Body of pancreas (tissue), 4 donors: ENCODE data around the gene ATAD3B. TPM values are rescaled to one million over a fixed set of nuclear protein-coding genes. Genes with fewer than 3 reads are reported as not detected.
"Not testable (repeated sequence)": the region's sequence is repeated elsewhere in the genome, so short reads cannot be mapped to it uniquely, and the experiment has no call there.

Source experiments
- ATAC-seq: fragments of 150-250 bp; one replicate; pipeline ENCODE4 v1.9.1; 2016
- DNase-seq, 4 donors: peaks; one replicate each; pipeline ENCODE4 v3.0.0-alpha.2; 2019
- H3K27ac ChIP-seq, 4 donors: fragments of 200-600 bp; sonication (generic); 1 replicate in 3 of 4; 2 replicates in 1 of 4; pipeline versions ENCODE4 v1.5.1 to v1.6.1; 2016 to 2019; ENCODE audit warnings: mild to moderate bottlenecking in 1 of 4, mixed read lengths in 1 of 4, moderate library complexity in 1 of 4
- H3K27me3 ChIP-seq, 2 donors: fragments of 200-600 bp; sonication (generic); one replicate each; pipeline ENCODE4 v1.6.0; 2016; ENCODE audit warnings: mild to moderate bottlenecking in 1 of 2
- H3K36me3 ChIP-seq, 2 donors: fragments of 200-600 bp; sonication (generic); replicated peaks in 1 of 2; 2 replicates each; pipeline ENCODE4 v1.5.1; 2016; ENCODE audit warnings: low read depth in 2 of 2; ENCODE audit not compliant: insufficient read depth in 1 of 2
- H3K4me1 ChIP-seq: fragments of 200-600 bp; sonication (generic); one replicate; pipeline ENCODE4 v1.6.0; 2016
- H3K4me3 ChIP-seq, 2 donors: fragments of 200-600 bp; sonication (generic); 1 replicate in 1 of 2; 2 replicates in 1 of 2; pipeline ENCODE4 v1.5.1; 2016 to 2019
- H3K9me3 ChIP-seq, 3 donors: fragments of 200-600 bp; sonication (generic); 1 replicate in 2 of 3; 2 replicates in 1 of 3; pipeline ENCODE4 v1.5.1; 2016
- CTCF ChIP-seq, 7 experiments: fragments of 450-650 bp in 4 of 7; fragments of 200-600 bp in 3 of 7; sonication (generic) in 3 of 7; IDR thresholded peaks; one replicate each; pipeline ENCODE4 v1.5.1; 2016 to 2019; ENCODE audit warnings: antibody characterized with exemption in 7 of 7
- POLR2A ChIP-seq, 3 donors: fragments of 450-650 bp; IDR thresholded peaks; one replicate each; pipeline ENCODE4 v1.6.1; 2016; ENCODE audit warnings: antibody characterized with exemption in 3 of 3, mild to moderate bottlenecking in 2 of 3
- WGBS, 2 donors: methylation state at CpG; one replicate each; pipeline ENCODE4 v1.1.5; 2017; 5-methylcytosine and 5-hydroxymethylcytosine counted together
- intact Hi-C: fragments of 100-400 bp; cut with DNase I; formaldehyde crosslinking; loops from one replicate; pipeline ENCODE4 v1.15.1; 2023
- total RNA-seq, 2 donors: library from RNA; depleted of rRNA; stranded (reverse); fragments of >200 nt; gene quantifications; one replicate each; pipeline ENCODE4 v1.1.0, GENCODE V29; 2016

ATAD3B gene
- total RNA-seq, 2 donors from 2014 or later, result 16.6 to 37.2 TPM

DNA sequence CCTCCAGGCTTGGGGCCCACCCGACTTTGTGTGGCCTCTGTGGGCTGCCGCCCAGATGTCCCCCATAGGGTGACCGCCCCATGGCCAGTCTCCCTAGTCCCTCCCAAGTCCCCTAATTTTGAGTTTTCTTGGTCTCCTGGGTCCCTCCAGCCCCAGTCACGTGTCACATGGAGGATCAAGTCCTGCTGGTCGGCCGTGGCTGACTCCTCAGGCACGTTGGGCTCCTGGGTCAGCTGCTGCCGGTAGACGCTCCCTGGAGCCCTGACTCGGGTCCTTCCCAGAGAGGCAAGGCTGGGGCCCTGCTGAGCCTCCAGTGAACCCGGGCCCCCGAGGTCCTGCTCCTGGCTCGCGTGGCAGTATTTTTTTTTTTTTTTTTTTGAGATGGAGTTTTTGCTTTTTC is 11.9 kb upstream of the ATAD3B start:
- H3K9me3 ChIP-seq, intact Hi-C loops, H3K27ac ChIP-seq, H3K36me3 ChIP-seq, DNase-seq, H3K27me3 ChIP-seq, H3K4me3 ChIP-seq, ATAC-seq, H3K4me1 ChIP-seq: not testable (repeated sequence)
- 85 to 92% methylated on average over 4 to 14 of the region's 14 CpGs for WGBS, 2 donors

DNA sequence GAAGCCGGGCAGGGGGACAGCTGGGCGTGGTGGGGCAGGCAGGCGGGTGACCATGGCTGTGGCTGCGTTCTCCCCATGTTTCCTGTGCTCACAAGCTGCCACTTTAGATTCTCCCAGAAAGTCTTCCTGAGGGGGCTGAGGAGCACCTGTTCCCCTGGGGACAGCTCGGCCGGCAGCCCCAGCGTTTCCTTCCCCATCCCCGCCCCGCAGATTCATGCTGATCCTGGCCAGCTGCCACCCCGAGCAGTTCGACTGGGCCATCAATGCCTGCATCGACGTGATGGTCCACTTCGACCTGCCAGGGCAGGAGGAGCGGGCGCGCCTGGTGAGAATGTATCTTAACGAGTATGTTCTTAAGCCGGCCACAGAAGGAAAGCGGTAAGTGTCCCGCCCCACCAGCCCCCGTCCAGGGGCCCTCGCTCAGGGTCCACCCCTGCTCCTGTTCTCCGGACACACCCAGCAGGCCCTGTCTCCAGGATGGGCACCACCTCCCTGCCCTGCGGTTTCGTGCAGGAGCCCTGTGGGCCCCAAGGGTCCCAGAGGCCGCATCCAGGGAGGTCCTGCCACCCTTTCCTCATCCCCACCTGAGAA is 10.9 kb upstream of the ATAD3B start:
- no peak for TF ChIP-seq CTCF (IDR thresholded peaks at IDR 0.05)
- TF ChIP-seq POLR2A (IDR thresholded peaks at IDR 0.05), result no peak
- Histone ChIP-seq H3K4me3 (no peak overlapping the region), H3K9me3 (no peaks in the 10 kb centered on the region), H3K27ac (no peak overlapping the region), H3K4me1 (peaks cover 8% of the 10 kb centered on the region), H3K27me3 (no peaks in the 10 kb centered on the region), H3K36me3 (no peaks in the 10 kb centered on the region)
- WGBS, 2 donors, result 78% methylated on average over 23 of the region's 27 CpGs; no CpG with 5 or more reads in 1 of the 2 donors
- ATAC-seq (no peak), DNase-seq (no peak)
- intact Hi-C loops, result no loop called here

GRCh38 chr1:1461721-1462317 is 9.7 kb upstream of the ATAD3B start:
- no peaks in the 10 kb centered on the region for H3K9me3 ChIP-seq
- WGBS, 2 donors, result 27 to 54% methylated on average over 3 to 18 of the region's 18 CpGs
- H3K27me3 ChIP-seq, result no peaks in the 10 kb centered on the region
- H3K27ac ChIP-seq, result peak overlapping the region in 3 of 4 donors; percentile 64 to 80 (median 71)
- intact Hi-C loops, result no loop called here
- TF ChIP-seq CTCF (IDR thresholded peaks at IDR 0.05), result no peak
- no peak for TF ChIP-seq POLR2A (IDR thresholded peaks at IDR 0.05)
- no peaks in the 10 kb centered on the region for H3K36me3 ChIP-seq
- peaks cover 8% of the 10 kb centered on the region for H3K4me1 ChIP-seq
- H3K4me3 ChIP-seq, result peak overlapping the region in 1 of 2 donors; percentile 16
- DNase-seq (peak in 1 of 4 donors; percentile 23), ATAC-seq (peak; percentile 23)

DNA sequence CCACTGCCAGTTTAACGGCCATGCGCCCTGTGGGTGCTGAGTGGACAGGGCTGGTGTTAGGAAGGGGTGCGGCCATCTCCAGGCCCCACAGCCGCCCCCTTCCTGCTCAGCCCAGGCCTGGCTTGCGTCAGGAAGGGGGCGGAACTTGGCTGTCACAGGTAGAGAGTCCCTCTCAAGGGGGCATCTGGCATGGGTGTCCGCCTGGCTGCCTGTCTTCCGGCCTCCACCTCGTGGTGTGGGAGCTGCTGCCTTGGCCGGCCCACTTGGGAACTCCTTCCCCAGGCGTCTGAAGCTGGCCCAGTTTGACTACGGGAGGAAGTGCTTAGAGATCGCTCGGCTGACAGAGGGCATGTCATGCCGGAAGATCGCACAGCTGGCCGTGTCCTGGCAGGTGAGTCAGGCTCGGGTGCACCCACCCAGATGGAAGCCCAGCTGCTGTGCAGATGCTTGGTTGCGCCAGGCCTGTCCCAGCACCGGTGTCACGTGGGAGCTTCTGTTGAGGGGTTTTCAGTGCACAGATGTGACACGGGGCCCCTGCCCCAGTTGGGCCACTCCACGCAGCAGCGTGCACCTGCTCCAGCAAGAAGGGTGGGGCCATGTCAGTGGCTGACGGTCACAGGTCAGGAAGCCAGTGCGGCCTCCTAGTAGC is 9.1 kb upstream of the ATAD3B start:
- H3K9me3 ChIP-seq, result no peaks in the 10 kb centered on the region
- intact Hi-C loops, result no loop called here
- TF ChIP-seq POLR2A (IDR thresholded peaks at IDR 0.05), result peak in 2 of 3 donors; percentile 38 to 44
- TF ChIP-seq CTCF (IDR thresholded peaks at IDR 0.05), result no peak
- peak overlapping the region in 1 of 2 donors; percentile 16 for H3K4me3 ChIP-seq
- H3K27me3 ChIP-seq, result no peaks in the 10 kb centered on the region
- peak overlapping the region; percentile 32 to 80 (median 68) for H3K27ac ChIP-seq
- H3K36me3 ChIP-seq, result no peaks in the 10 kb centered on the region
- ATAC-seq (peak; percentile 86), DNase-seq (peak; percentile 60 to 84 (median 76))
- H3K4me1 ChIP-seq, result peaks cover 8% of the 10 kb centered on the region
- 35 to 52% methylated on average over 7 to 17 of the region's 26 CpGs for WGBS, 2 donors

DNA sequence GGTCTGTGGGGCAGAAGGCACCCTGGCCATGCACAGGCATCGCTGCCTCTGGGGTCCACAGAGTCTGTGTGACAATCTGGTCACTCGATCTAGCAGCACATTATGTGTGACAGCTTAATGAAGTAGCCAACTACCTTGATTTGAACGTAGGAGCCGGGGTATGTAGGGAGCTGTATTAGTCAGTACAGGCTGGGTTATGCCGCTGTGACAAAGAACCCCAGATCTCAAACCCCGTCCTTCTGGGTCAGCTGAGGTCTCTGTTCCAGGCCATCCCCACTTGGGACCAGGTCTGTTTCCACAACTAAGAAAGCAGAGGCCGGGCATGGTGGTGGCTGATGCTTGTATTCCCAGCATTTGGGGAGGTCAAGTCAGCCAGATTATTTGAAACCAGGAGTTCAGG is 8.3 kb upstream of the ATAD3B start:
- DNase-seq (no peak), ATAC-seq (no peak)
- intact Hi-C loops, result no loop called here
- 91 to 95% methylated on average over 6 to 7 of the region's 7 CpGs for whole genome bisulfite sequencing, 2 donors
- no peak overlapping the region for H3K4me3 ChIP-seq
- peak overlapping the region; percentile 32 to 80 (median 68) for H3K27ac ChIP-seq
- H3K4me1 ChIP-seq, result peaks cover 8% of the 10 kb centered on the region
- no peaks in the 10 kb centered on the region for H3K36me3 ChIP-seq
- no peaks in the 10 kb centered on the region for H3K27me3 ChIP-seq
- TF ChIP-seq POLR2A (IDR thresholded peaks at IDR 0.05), result no peak
- TF ChIP-seq CTCF (IDR thresholded peaks at IDR 0.05), result no peak
- no peaks in the 10 kb centered on the region for H3K9me3 ChIP-seq

DNA sequence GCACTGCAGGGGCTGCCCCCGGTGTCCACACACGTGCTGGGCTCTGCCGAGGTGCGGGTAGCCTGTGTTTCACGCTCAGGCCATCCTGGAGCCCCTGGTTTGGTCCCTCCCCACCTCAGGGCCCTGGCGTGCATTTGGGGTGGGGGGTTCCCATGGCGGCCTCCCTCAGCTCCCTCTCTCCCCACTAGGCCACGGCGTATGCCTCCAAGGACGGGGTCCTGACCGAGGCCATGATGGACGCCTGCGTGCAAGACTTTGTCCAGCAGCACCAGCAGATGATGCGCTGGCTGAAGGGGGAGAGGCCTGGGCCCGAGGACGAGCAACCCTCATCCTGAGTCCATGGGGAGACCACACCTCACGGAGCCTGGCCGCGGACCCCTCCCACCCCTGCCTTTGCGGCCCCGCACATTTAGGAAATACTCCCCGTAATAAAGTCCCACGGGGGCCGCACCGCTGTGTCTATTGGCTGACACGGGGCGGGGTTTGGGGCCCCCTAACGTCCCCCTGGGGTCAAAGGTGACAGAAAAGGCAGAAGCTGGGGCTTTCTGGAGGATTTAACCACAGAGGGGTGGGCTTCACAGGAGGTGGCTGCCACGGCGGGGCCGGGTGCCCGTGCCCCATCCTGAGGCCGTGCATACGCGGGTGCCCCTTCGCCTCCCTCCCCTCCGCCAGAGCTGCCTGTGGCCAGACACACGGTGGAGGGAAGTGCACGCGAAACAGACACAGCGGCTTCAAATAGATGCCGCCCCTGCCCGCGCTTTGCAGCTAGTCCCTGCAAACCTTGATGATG is 3.2 kb upstream of the ATAD3B start:
- H3K9me3 ChIP-seq, H3K27ac ChIP-seq, DNase-seq, intact Hi-C loops, H3K36me3 ChIP-seq, H3K4me3 ChIP-seq, ATAC-seq, H3K27me3 ChIP-seq: not testable (repeated sequence)
- WGBS, 2 donors, result 73 to 79% methylated on average over 2 to 27 of the region's 44 CpGs
- peaks cover 18% of the 10 kb centered on the region for H3K4me1 ChIP-seq
